GM12878 (cell line): ENCODE results near the gene MRPL44.

Experiments
- ATF7 ChIP-seq: fragments of 450-650 bp; IDR thresholded peaks from 2 replicates; pipeline ENCODE4 v1.6.1; 2016; ENCODE audit warnings: low read depth, mild to moderate bottlenecking
- CREB1 ChIP-seq: IDR thresholded peaks from 2 replicates; pipeline ENCODE4 v1.6.1; 2012; ENCODE audit warnings: low read depth, mild to moderate bottlenecking, inconsistent platforms
- CTCF ChIP-seq, 3 experiments: IDR thresholded peaks in 2 of 3; conservative IDR thresholded peaks in 1 of 3; 2 replicates each; pipeline ENCODE4 v1.5.1; 2011; ENCODE audit warnings: low read depth in 3 of 3, low read length in 3 of 3, mild to moderate bottlenecking in 3 of 3, control low read depth in 2 of 3, moderate library complexity in 2 of 3, inconsistent platforms in 1 of 3, mixed read lengths in 1 of 3; ENCODE audit not compliant: control insufficient read depth in 2 of 3, insufficient read depth in 1 of 3; ENCODE audit errors: extremely low read depth in 1 of 3
- EZH2 ChIP-seq: IDR thresholded peaks from 2 replicates; pipeline ENCODE4 v1.6.1; 2012; ENCODE audit warnings: low read depth, mild to moderate bottlenecking, control low read depth, inconsistent platforms, low read length, borderline replicate concordance; ENCODE audit not compliant: control insufficient read depth
- HDAC2 ChIP-seq: fragments of 200-600 bp; sonication (generic); IDR thresholded peaks from 2 replicates; pipeline ENCODE4 v1.6.1; 2017
- NFYB ChIP-seq: IDR thresholded peaks from 2 replicates; pipeline ENCODE4 v1.6.1; 2011; ENCODE audit warnings: low read depth, mild to moderate bottlenecking, low read length, improper control_type of control experiment, moderate library complexity; ENCODE audit not compliant: insufficient read depth
- NR2C2 ChIP-seq: IDR thresholded peaks from 2 replicates; pipeline ENCODE4 v1.6.1; 2011; ENCODE audit warnings: borderline replicate concordance, low read depth; ENCODE audit not compliant: control insufficient read depth, insufficient read length
- POLR2A ChIP-seq: IDR thresholded peaks from 2 replicates; pipeline ENCODE4 v1.6.1; 2011; ENCODE audit warnings: low read depth, mild to moderate bottlenecking, low read length
- POLR2AphosphoS2 ChIP-seq: IDR thresholded peaks from 2 replicates; pipeline ENCODE4 v1.6.1; 2011; ENCODE audit warnings: low read depth, mild to moderate bottlenecking, low read length, improper control_type of control experiment, moderate library complexity
- SIN3A ChIP-seq: IDR thresholded peaks from 2 replicates; pipeline ENCODE4 v1.6.1; 2012; ENCODE audit warnings: low read depth, low read length, improper control_type of control experiment
- SMC3 ChIP-seq: IDR thresholded peaks from 2 replicates; pipeline ENCODE4 v1.6.1; 2011; ENCODE audit warnings: low read length, improper control_type of control experiment, borderline replicate concordance
- SUZ12 ChIP-seq: fragments of 200-600 bp; sonication (generic); IDR thresholded peaks from one replicate; pipeline ENCODE4 v1.6.1; 2018; ENCODE audit warnings: antibody characterized with exemption, mild to moderate bottlenecking; ENCODE audit not compliant: unreplicated experiment
- ZNF274 ChIP-seq: IDR thresholded peaks from one replicate; pipeline ENCODE4 v1.8.0; 2011; ENCODE audit not compliant: insufficient read length, insufficient read depth
- TF ChIP-seq, protein P1 (sequence below): fragments of 450-650 bp; conservative IDR thresholded peaks from 2 replicates; pipeline ENCODE4 v1.6.1; 2017; ENCODE audit warnings: mild to moderate bottlenecking, moderate library complexity

- no peak for TF ChIP-seq POLR2A
- TF ChIP-seq SIN3A: no peak
- TF ChIP-seq, protein P1, sequence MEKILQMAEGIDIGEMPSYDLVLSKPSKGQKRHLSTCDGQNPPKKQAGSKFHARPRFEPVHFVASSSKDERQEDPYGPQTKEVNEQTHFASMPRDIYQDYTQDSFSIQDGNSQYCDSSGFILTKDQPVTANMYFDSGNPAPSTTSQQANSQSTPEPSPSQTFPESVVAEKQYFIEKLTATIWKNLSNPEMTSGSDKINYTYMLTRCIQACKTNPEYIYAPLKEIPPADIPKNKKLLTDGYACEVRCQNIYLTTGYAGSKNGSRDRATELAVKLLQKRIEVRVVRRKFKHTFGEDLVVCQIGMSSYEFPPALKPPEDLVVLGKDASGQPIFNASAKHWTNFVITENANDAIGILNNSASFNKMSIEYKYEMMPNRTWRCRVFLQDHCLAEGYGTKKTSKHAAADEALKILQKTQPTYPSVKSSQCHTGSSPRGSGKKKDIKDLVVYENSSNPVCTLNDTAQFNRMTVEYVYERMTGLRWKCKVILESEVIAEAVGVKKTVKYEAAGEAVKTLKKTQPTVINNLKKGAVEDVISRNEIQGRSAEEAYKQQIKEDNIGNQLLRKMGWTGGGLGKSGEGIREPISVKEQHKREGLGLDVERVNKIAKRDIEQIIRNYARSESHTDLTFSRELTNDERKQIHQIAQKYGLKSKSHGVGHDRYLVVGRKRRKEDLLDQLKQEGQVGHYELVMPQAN: no peak
- TF ChIP-seq NR2C2: no peak
- TF ChIP-seq POLR2AphosphoS2: no peak
- no peak for TF ChIP-seq CTCF (IDR thresholded peaks at IDR 0.05 in 2 of 3, conservative IDR thresholded peaks at IDR 0.05 in 1 of 3; ENCODE audit: control insufficient read depth in 2 of 3, extremely low read depth in 1 of 3, insufficient read depth in 1 of 3, low read depth in 3 of 3, low read length in 3 of 3)
- TF ChIP-seq HDAC2: no peak
- no peak for TF ChIP-seq NFYB
- no peak for TF ChIP-seq ZNF274
- no peak for TF ChIP-seq SUZ12
- TF ChIP-seq SMC3: no peak
- TF ChIP-seq CREB1: no peak
- no peak for TF ChIP-seq ATF7
- no peak for TF ChIP-seq EZH2
Measured at GRCh38 chr2:223943135-223943534, 14.1 kb upstream of the MRPL44 start.
